ENCODE results near the gene EIF4ENIF1. TPM values are rescaled to one million over a fixed set of nuclear protein-coding genes. Genes with fewer than 3 reads are reported as not detected.

EIF4ENIF1 gene
- total and polyA plus RNA-seq, 7 donors, result 9.2 to 34.2 (median 24.8) TPM

GRCh38 chr22:31442768-31443489 lies 46.7 kb downstream of the EIF4ENIF1 start:
- intact Hi-C loops (cut with DNase I), result no loop called here
- H3K27me3 ChIP-seq (ENCODE audit: insufficient read depth in 3 of 3, low read length in 2 of 3), result no peaks in the 10 kb centered on the region
- H3K36me3 ChIP-seq (ENCODE audit: insufficient read depth in 1 of 2, low read depth in 1 of 2), result peaks cover 12 to 96% of the 10 kb centered on the region in 2 donors
- TF ChIP-seq, protein P1, sequence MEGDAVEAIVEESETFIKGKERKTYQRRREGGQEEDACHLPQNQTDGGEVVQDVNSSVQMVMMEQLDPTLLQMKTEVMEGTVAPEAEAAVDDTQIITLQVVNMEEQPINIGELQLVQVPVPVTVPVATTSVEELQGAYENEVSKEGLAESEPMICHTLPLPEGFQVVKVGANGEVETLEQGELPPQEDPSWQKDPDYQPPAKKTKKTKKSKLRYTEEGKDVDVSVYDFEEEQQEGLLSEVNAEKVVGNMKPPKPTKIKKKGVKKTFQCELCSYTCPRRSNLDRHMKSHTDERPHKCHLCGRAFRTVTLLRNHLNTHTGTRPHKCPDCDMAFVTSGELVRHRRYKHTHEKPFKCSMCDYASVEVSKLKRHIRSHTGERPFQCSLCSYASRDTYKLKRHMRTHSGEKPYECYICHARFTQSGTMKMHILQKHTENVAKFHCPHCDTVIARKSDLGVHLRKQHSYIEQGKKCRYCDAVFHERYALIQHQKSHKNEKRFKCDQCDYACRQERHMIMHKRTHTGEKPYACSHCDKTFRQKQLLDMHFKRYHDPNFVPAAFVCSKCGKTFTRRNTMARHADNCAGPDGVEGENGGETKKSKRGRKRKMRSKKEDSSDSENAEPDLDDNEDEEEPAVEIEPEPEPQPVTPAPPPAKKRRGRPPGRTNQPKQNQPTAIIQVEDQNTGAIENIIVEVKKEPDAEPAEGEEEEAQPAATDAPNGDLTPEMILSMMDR (IDR thresholded peaks at IDR 0.05), result no peak
- H3K4me3 ChIP-seq, result no peak overlapping the region
- peaks cover 11% of the 10 kb centered on the region for H3K4me1 ChIP-seq
- no peak overlapping the region for H3K27ac ChIP-seq
- ATAC-seq, result peak in 2 of 4 donors; percentile 47
- DNase-seq, result no peak
- WGBS, 3 donors, result 61 to 74% (median 66%) methylated on average over 5 of the region's 5 CpGs
- H3K9me3 ChIP-seq, result no peaks in the 10 kb centered on the region

DNA sequence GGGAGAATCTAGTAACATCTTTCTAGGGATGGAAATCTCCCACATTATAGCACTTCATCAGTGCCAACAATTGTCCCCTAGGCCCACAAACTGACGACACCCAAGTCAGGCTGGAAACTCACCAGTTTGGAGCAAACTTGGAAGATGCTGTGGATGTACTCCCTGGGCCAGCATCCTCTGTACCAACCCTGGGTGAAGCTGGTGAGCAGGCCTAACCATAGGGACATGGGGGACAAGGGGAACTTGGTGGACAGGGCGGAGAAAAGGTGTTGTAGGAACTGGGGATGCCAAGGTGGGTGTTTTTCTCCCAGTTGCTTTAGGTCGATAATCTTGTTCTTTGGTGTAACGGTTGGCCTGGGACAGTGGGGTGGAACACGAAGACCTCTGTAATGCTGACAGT lies 48.0 kb downstream of the EIF4ENIF1 start:
- TF ChIP-seq, protein P1 (IDR thresholded peaks at IDR 0.05), result no peak
- DNase-seq, result no peak
- Histone ChIP-seq H3K27me3 (ENCODE audit: insufficient read depth in 3 of 3, low read length in 2 of 3) (no peaks in the 10 kb centered on the region), H3K27ac (no peak overlapping the region), H3K36me3 (ENCODE audit: insufficient read depth in 1 of 2, low read depth in 1 of 2) (peaks cover 15 to 96% of the 10 kb centered on the region in 2 donors), H3K4me3 (no peak overlapping the region), H3K4me1 (peaks cover 8% of the 10 kb centered on the region), H3K9me3 (no peaks in the 10 kb centered on the region)
- WGBS, 3 donors, result 86 to 90% (median 87%) methylated on average over 5 of the region's 5 CpGs
- ATAC-seq, result no peak
- intact Hi-C loops (cut with DNase I), result no loop called here

- DNase-seq (no peak), ATAC-seq (no peak)
- intact Hi-C loops (cut with DNase I), result no loop called here
- no peak overlapping the region for H3K4me3 ChIP-seq
- WGBS, 3 donors, result 84 to 90% (median 86%) methylated on average over 7 of the region's 7 CpGs
- no peaks in the 10 kb centered on the region for H3K9me3 ChIP-seq
- H3K27me3 ChIP-seq (ENCODE audit: insufficient read depth in 3 of 3, low read length in 2 of 3), result no peaks in the 10 kb centered on the region
- H3K27ac ChIP-seq, result no peak overlapping the region
- H3K36me3 ChIP-seq (ENCODE audit: insufficient read depth in 1 of 2, low read depth in 1 of 2), result peaks cover 20 to 100% of the 10 kb centered on the region in 2 donors
- TF ChIP-seq, protein P1 (IDR thresholded peaks at IDR 0.05), result no peak
- H3K4me1 ChIP-seq, result peaks cover 7% of the 10 kb centered on the region
Measured at GRCh38 chr22:31440681-31441080, 49.0 kb downstream of the EIF4ENIF1 start.

DNA sequence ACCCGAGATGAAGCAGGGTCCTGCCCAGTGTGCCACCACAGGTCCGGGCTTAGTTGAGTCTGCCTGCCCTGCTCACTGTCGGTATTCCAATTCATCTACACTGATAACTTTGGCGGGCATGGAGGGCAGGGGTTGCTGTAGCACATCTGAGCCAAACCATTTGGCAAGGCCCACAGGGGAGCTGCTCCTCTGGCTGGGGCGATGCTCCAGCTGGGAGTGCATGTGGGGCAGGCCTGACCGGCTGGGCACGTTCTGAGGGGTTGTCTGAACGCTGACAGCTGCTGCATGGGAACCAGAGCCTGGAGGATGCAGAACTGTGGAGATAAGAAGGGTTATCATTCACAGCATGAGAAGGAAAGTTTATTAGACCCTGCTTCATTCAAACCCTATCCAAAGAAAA lies 49.8 kb downstream of the EIF4ENIF1 start:
- no peak overlapping the region for H3K4me3 ChIP-seq
- intact Hi-C loops (cut with DNase I), result no loop called here
- H3K27me3 ChIP-seq (ENCODE audit: insufficient read depth in 3 of 3, low read length in 2 of 3), result no peaks in the 10 kb centered on the region
- ATAC-seq (no peak), DNase-seq (no peak)
- H3K36me3 ChIP-seq (ENCODE audit: insufficient read depth in 1 of 2, low read depth in 1 of 2), result peaks cover 17 to 100% of the 10 kb centered on the region in 2 donors
- no peaks in the 10 kb centered on the region for H3K9me3 ChIP-seq
- WGBS, 3 donors, result 25 to 33% (median 29%) methylated on average over 8 of the region's 8 CpGs
- no peak overlapping the region for H3K27ac ChIP-seq
- TF ChIP-seq, protein P1 (IDR thresholded peaks at IDR 0.05), result no peak
- H3K4me1 ChIP-seq, result peaks cover 7% of the 10 kb centered on the region

DNA sequence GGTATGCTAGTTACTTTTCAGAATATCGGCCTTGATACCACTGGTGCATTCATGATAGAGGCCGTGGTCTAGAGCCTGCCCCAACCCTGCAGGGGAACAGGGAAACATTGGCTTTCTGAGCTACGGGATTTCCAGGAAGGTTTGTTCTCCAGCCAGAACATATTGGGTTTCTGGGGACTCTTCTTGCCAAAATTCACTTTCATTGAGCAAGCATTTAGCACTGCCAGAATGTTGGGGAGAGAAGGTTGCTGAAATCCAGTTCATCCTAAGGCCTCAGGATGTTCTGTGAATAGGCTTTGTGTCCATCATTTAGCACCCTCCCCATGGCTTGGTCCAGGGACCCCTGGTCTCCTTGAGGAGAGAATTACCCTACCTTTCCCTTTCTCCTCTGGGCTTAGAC lies 53.5 kb downstream of the EIF4ENIF1 start:
- H3K36me3 ChIP-seq (ENCODE audit: insufficient read depth in 1 of 2, low read depth in 1 of 2), result peaks cover 21 to 99% of the 10 kb centered on the region in 2 donors
- TF ChIP-seq, protein P1 (IDR thresholded peaks at IDR 0.05), result no peak

More for the DNA sequence above, 53.5 kb downstream of the EIF4ENIF1 start:
- Histone ChIP-seq H3K27ac (no peak overlapping the region), H3K4me1 (peaks cover 7% of the 10 kb centered on the region), H3K4me3 (no peak overlapping the region), H3K27me3 (ENCODE audit: insufficient read depth in 3 of 3, low read length in 2 of 3) (no peaks in the 10 kb centered on the region), H3K9me3 (no peaks in the 10 kb centered on the region)
- ATAC-seq (peak; percentile 70 to 89 (median 80)), DNase-seq (no peak)
- intact Hi-C loops (cut with DNase I), result no loop called here
- WGBS, 3 donors, result 26 to 36% (median 32%) methylated on average over 3 of the region's 3 CpGs
